Smooth muscle cell (in vitro differentiated cells): ENCODE results near the gene HHEX. TPM values are rescaled to one million over a fixed set of nuclear protein-coding genes. Genes with fewer than 3 reads are reported as not detected.

Experiments used
- DNase-seq: peaks from one replicate; lab custom pipeline; 2025; ENCODE audit not compliant: unreplicated experiment; lab: John Stamatoyannopoulos, UW
- H2AFZ ChIP-seq: fragments of 200-600 bp; sonication (generic); 2 replicates; pipeline ENCODE4 v1.6.0; 2016; ENCODE audit warnings: antibody characterized with exemption, low read depth, mild to moderate bottlenecking
- H3F3A ChIP-seq: fragments of 200-600 bp; sonication (generic); 2 replicates; pipeline ENCODE4 v1.6.0; 2017; ENCODE audit warnings: antibody characterized with exemption, low read depth
- H3K27ac ChIP-seq: fragments of 200-600 bp; sonication (generic); 2 replicates; pipeline ENCODE4 v1.5.1; 2016; ENCODE audit warnings: low read depth, mild to moderate bottlenecking
- H3K27me3 ChIP-seq: fragments of 200-600 bp; sonication (generic); 2 replicates; pipeline ENCODE4 v1.6.1; 2016; ENCODE audit warnings: low read depth, mild to moderate bottlenecking
- H3K36me3 ChIP-seq: fragments of 200-600 bp; sonication (generic); 2 replicates; pipeline ENCODE4 v1.5.1; 2016; ENCODE audit warnings: low read depth
- H3K4me1 ChIP-seq: fragments of 200-600 bp; sonication (generic); 2 replicates; pipeline ENCODE4 v1.5.1; 2016; ENCODE audit warnings: low read depth
- H3K4me2 ChIP-seq: fragments of 200-600 bp; sonication (generic); 2 replicates; pipeline ENCODE4 v1.6.0; 2016; ENCODE audit warnings: mild to moderate bottlenecking
- H3K4me3 ChIP-seq: fragments of 200-600 bp; sonication (generic); 2 replicates; pipeline ENCODE4 v1.5.1; 2016; ENCODE audit warnings: mild to moderate bottlenecking
- H3K79me2 ChIP-seq: fragments of 200-600 bp; sonication (generic); 2 replicates; pipeline ENCODE4 v1.6.0; 2016; ENCODE audit warnings: low read depth, mild to moderate bottlenecking
- H3K9ac ChIP-seq: fragments of 200-600 bp; sonication (generic); 2 replicates; pipeline ENCODE4 v1.6.0; 2016; ENCODE audit warnings: low read depth
- H3K9me3 ChIP-seq: fragments of 200-600 bp; sonication (generic); replicated peaks from 2 replicates; pipeline ENCODE4 v1.5.1; 2016; ENCODE audit warnings: low read depth
- H4K20me1 ChIP-seq: fragments of 200-600 bp; sonication (generic); 2 replicates; pipeline ENCODE4 v1.6.0; 2016; ENCODE audit warnings: low read depth
- CTCF ChIP-seq: fragments of 200-600 bp; sonication (generic); IDR thresholded peaks from 2 replicates; pipeline ENCODE4 v1.5.1; 2017; ENCODE audit warnings: borderline replicate concordance, mild to moderate bottlenecking, antibody characterized with exemption; ENCODE audit not compliant: insufficient read depth, poor library complexity, severe bottlenecking
- WGBS: methylation state at CpG from one replicate; pipeline ENCODE4 v1.1.7; 2016; ENCODE audit warnings: low lambda C conversion rate; 5-methylcytosine and 5-hydroxymethylcytosine counted together
- polyA plus RNA-seq: library from polyadenylated mRNA; unstranded; fragments of >200 nt; fragmentation: Nextera tagmentation; extraction: Ambion mirVana; gene quantifications from 2 replicates; pipeline ENCODE4 v1.2.1, GENCODE V29; 2016
- total RNA-seq: library from RNA; depleted of rRNA; stranded (reverse); fragments of >200 nt; gene quantifications from 2 replicates; pipeline ENCODE4 v1.2.3, GENCODE V29; 2014

The HHEX gene
- total and polyA plus RNA-seq, 2 experiments from 2014 or later, result not detected

- Histone ChIP-seq H3K9ac (no peak overlapping the region), H3K27me3 (peaks cover 4% of the 10 kb centered on the region), H4K20me1 (no peaks in the 10 kb centered on the region), H3K79me2 (no peaks in the 10 kb centered on the region), H3K9me3 (no peaks in the 10 kb centered on the region), H2AFZ (no peak overlapping the region), H3F3A (no peaks in the 10 kb centered on the region), H3K4me3 (no peak overlapping the region), H3K36me3 (no peaks in the 10 kb centered on the region), H3K4me2 (no peak overlapping the region), H3K27ac (no peak overlapping the region), H3K4me1 (no peaks in the 10 kb centered on the region)
- 75% methylated on average over 3 of the region's 3 CpGs for WGBS
- TF ChIP-seq CTCF, result no peak
- no peak for DNase-seq
Measured at GRCh38 chr10:92727550-92727949, 37.8 kb downstream of the HHEX start.

GRCh38 chr10:92729886-92730285 is 40.1 kb downstream of the HHEX start:
- Histone ChIP-seq H3K36me3 (no peaks in the 10 kb centered on the region), H4K20me1 (no peaks in the 10 kb centered on the region), H3K9me3 (no peaks in the 10 kb centered on the region), H3K9ac (no peak overlapping the region), H3K79me2 (no peaks in the 10 kb centered on the region), H3K27me3 (peaks cover 8% of the 10 kb centered on the region), H2AFZ (no peak overlapping the region), H3K4me3 (no peak overlapping the region), H3K4me1 (no peaks in the 10 kb centered on the region), H3F3A (no peaks in the 10 kb centered on the region), H3K27ac (no peak overlapping the region), H3K4me2 (no peak overlapping the region)
- 89% methylated on average over 2 of the region's 2 CpGs for WGBS
- no peak for DNase-seq
- TF ChIP-seq CTCF, result no peak

- no peak for DNase-seq
- Histone ChIP-seq H3K4me2 (no peak overlapping the region), H3K27ac (no peak overlapping the region), H3K4me3 (no peak overlapping the region), H2AFZ (no peak overlapping the region), H3F3A (no peaks in the 10 kb centered on the region), H4K20me1 (no peaks in the 10 kb centered on the region), H3K79me2 (no peaks in the 10 kb centered on the region), H3K9ac (no peak overlapping the region), H3K36me3 (no peaks in the 10 kb centered on the region), H3K9me3 (no peaks in the 10 kb centered on the region), H3K4me1 (no peaks in the 10 kb centered on the region), H3K27me3 (peaks cover 8% of the 10 kb centered on the region)
- WGBS, result 82% methylated on average over 2 of the region's 2 CpGs
- no peak for TF ChIP-seq CTCF
Measured at GRCh38 chr10:92732958-92733357, 43.2 kb downstream of the HHEX start.

- Histone ChIP-seq H3K27me3 (peaks cover 8% of the 10 kb centered on the region), H3K79me2 (no peaks in the 10 kb centered on the region), H3K36me3 (no peaks in the 10 kb centered on the region), H3K27ac (no peak overlapping the region), H3K4me1 (no peaks in the 10 kb centered on the region), H3K9me3 (no peaks in the 10 kb centered on the region), H3F3A (no peaks in the 10 kb centered on the region), H3K4me3 (no peak overlapping the region), H2AFZ (no peak overlapping the region), H3K4me2 (no peak overlapping the region), H4K20me1 (no peaks in the 10 kb centered on the region), H3K9ac (no peak overlapping the region)
- TF ChIP-seq CTCF, result no peak
- no peak for DNase-seq
Measured at GRCh38 chr10:92734301-92734700, 44.5 kb downstream of the HHEX start.
